ENCODE results near the gene PDS5B.

GRCh38 chr13:32735859-32736258 lies 149.6 kb downstream of the PDS5B start:
- no peak for TF ChIP-seq CTCF (IDR thresholded peaks at IDR 0.05 in 4 of 5, conservative IDR thresholded peaks at IDR 0.05 in 1 of 5)
- no peak for TF ChIP-seq POLR2A (IDR thresholded peaks at IDR 0.05)

Measured in gastrocnemius medialis (tissue), 4 donors.